Dermis blood vessel endothelial cell (primary cell): Measurements from ENCODE around the gene FAM171A1. TPM values are rescaled to one million over a fixed set of nuclear protein-coding genes. Genes with fewer than 3 reads are reported as not detected.
"Not testable (repeated sequence)": the region's sequence is repeated elsewhere in the genome, so short reads cannot be mapped to it uniquely, and the experiment has no call there.

Experiments
- DNase-seq: peaks from one replicate; pipeline ENCODE4 v3.0.0; 2010
- total RNA-seq: library from RNA; depleted of rRNA; stranded (reverse); fragments of >200 nt; gene quantifications from 2 replicates; pipeline ENCODE4 v1.2.3, GENCODE V29; 2014

FAM171A1 gene
- total RNA-seq, 1 donor from 2014 or later: 40.0 TPM

GRCh38 chr10:15316871-15317464 lies 54.1 kb downstream of the FAM171A1 start:
- peak; percentile 21 for DNase-seq

DNA sequence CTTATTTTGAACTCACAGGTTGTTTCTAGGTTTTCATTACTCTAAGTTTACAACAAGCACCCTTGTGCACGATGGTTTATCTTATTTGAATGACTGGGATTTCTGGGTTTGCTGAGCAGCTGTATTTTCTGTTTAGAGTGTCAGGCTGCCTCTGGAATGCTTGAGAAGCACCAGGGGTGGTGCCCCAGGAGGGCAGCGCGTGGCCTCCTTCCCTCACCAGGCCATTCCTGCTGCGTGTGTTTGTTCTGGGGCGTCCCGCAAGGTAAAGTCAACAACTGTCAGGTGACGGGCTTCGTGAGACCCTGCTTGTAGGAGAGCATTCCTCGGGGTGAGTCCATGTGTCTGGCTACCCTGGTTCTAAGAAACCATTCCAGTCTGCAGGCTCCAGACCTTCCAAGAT lies 54.9 kb downstream of the FAM171A1 start:
- no peak for DNase-seq

GRCh38 chr10:15315286-15315685 lies 55.8 kb downstream of the FAM171A1 start:
- DNase-seq: no peak

DNA sequence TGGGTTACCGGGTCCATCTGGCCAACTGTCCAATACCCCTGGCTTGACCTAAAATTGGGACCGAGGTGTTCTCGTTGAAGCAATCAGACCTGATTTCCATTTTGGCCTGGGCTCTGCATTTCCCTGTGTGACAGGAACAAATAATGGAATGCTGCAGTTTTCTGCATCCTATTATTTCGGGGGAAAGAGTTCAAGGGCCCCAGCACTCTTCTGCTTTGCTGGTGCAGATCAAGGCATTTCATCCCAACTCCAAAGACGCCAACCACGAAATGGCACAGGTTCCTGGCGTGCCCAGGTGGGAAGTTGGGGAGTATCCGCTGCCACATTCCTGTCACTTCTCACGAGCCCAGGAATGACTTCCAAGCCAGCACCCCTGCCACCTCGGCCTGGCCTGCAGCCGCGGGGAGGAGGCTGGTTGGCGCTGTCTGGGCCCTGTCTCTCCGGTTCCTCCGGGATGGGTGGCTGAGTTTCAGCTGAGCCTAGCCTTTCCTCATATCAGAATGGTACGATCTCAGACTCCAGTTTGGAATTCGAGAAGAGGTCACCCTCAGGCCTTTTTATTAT lies 56.5 kb downstream of the FAM171A1 start:
- DNase-seq: no peak

- DNase-seq: peak; percentile 78
Observed at GRCh38 chr10:15313843-15314242, 57.2 kb downstream of the FAM171A1 start.

DNA sequence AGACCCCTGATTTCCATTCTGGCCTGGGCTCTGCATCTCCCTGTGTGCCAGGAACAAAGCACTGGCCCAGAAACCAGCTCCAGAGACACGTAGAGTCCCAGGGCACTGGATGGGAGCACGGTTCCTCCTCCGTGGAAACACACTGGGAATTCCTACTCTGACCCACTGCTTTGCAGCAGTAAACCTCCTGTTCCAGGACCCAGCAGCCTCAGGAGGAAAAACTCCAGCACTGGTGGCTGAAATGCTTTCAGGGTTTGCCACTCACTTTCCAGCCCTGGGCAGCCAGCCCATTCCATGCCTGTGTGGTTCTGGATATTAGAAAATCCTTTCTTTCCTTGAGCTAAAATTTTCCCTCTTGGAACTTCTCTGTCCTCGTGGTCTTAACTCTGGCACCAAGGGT lies 58.0 kb downstream of the FAM171A1 start:
- DNase-seq: peak; percentile 24

DNA sequence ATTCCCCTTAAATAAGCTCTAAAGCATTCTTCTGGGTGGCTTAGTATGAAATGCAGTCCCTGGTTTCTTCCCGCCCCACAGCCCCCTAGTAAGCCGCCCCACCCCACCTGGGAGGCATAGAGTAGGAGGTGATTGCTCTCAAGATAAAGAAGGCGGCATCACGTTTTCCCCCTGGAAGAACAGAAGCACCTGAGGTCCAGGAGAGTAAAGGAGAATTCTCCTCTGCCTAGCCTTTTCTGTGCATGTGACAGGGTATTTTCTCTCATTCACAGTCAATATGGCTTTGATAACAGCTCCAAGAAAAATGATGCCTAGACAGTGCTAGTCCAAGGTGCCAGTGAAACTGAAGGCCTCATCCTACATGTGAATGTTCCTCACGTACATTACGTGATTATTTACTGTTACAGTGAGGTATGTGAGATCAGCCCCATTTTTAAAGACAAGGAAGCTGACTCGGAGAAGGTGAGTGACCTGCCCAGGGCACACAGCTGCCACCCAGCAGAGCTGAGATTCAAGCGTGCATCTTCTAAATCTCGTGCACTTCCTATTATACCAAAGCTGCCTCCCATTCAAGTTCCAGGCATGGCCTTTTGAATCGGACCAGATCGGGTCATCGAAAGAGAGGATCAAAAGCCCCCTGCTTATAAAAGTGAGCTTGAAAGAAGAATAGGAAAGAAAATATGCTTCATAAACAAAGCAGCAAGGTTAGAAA lies 59.4 kb downstream of the FAM171A1 start:
- DNase-seq: peak; percentile 26

- DNase-seq: no peak
Observed at GRCh38 chr10:15310776-15311568, 60.1 kb downstream of the FAM171A1 start.

GRCh38 chr10:15309221-15309620 lies 61.9 kb downstream of the FAM171A1 start:
- DNase-seq: no peak

DNA sequence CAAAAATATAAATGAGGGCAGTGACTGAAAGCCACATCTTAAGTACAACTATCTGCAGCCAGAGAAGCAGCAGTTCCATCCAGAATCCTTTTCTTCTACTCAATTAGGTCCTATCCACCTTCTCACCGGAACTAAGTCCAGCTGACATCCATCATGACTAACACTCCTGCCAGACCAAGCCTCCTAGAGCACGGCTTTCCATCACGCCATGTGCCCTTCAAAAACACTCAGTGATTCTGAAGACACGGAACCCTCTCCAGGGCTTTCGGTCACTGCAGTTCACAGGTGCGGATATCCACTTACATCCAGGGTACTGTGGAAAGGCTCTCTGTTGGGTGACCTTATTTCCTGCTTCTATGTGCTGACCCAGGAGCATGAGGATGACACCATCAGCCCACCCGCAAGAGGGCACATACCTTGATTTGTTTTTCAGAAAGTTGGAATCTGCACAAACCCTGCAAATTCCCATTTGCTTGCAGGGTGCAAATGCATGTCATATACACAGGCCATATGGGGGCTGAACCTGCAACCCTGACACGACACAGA lies 64.3 kb downstream of the FAM171A1 start:
- DNase-seq: no peak

GRCh38 chr10:15305634-15306033 lies 65.5 kb downstream of the FAM171A1 start:
- DNase-seq: no peak

GRCh38 chr10:15305161-15305560 lies 65.9 kb downstream of the FAM171A1 start:
- no peak for DNase-seq

DNA sequence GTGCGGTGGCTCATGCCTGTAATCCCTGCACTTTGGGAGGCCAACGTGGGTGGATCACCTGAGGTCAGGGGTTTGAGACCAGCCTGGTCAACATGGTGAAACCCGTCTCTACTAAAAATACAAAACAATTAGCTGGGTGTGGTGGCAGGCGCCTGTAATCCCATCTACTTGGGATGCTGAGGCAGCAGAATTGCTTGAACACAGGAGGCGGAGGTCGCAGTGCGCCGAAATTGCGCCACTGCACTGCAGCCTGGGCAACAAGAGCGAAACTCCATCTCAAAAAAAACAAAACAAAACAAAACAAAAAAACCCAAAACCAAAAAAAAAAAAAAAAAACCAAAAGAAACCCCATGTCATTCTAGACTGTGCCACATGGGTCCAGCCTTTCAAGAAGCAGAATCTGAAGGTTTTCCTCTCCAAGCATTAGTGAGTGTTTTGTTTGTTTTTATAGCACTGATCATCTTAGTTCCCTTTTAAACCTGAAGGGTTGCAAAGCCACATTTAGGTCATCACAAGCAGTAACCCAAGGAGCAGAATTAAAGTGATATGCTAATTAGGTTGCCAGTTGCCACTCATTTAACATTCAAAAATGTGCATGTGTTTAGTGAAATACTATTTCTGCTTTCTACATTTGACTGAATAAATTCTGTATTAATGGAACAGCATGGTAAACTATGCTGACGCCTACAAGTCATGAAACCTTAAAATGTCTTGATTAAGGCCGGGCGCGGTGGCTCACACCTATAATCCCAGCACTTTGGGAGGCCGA lies 68.7 kb downstream of the FAM171A1 start:
- DNase-seq: not testable (repeated sequence)

DNA sequence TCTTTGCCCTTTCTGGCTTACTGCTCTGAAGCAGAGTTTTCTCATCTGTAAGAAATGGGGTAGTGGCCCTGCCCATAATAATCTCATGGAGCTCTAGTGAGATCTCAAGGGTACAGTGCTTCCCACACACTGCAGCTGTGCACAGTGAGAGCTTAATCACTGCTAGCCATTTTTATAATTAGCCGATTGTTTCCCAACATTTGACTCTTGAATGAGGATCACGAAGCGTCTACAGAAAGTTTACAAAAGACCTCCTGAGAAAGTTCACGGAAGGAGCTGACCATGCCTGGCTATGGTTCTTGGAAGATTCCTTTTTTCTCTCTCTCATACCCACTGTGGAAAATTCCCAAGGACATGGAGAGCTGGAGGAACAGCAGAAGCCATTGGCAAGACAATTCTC lies 70.4 kb downstream of the FAM171A1 start:
- DNase-seq: no peak

GRCh38 chr10:15300145-15300544 lies 70.9 kb downstream of the FAM171A1 start:
- DNase-seq: no peak

DNA sequence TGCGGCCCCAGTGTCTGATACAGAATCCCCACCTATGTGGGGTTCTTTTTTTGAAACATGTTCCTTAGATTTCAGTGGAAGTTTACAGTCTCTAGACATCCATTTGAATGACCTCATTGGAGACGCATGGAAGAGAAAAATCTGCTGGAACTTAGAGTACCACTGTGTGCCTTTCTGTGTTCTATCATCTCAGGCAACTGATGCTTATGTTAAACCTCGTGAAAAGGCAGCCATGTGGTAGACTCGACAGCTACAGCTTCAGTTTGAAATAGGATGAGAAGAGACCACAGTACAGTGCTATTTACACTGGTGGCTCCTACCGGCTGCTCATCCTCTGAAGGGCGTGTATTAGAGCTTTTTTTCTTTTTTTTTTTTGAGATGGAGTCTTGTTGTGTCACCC lies 74.4 kb downstream of the FAM171A1 start:
- no peak for DNase-seq

GRCh38 chr10:15295537-15296325 lies 75.4 kb downstream of the FAM171A1 start:
- DNase-seq: no peak

- peak; percentile 21 for DNase-seq
Observed at GRCh38 chr10:15293862-15294842, 76.9 kb downstream of the FAM171A1 start.

- DNase-seq: no peak
Observed at GRCh38 chr10:15290671-15291070, 80.4 kb downstream of the FAM171A1 start.

- no peak for DNase-seq
Observed at GRCh38 chr10:15290150-15290549, 80.9 kb downstream of the FAM171A1 start.
